ENCODE measurements around the gene GPR153.

DNA sequence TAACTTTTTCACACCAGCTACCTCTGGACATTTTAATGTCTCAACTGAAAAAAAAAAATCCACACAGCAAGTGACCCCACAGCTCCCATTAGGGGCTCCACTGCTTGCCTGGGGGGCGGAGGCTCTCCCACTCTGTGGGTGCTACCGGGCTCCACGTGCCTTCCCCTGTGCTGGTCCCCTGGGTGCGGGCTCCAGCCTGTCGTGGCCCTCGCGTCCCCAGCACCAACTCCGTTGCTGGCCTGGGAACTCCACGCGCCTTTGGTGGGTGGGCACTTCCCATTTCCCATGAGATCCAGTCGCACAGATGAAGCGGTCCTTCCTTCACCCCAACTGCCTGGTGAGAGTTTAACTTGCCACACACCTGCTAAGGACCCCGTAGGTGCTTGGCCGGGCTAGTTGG is 27.1 kb upstream of the GPR153 start:
- TF ChIP-seq, protein P1, sequence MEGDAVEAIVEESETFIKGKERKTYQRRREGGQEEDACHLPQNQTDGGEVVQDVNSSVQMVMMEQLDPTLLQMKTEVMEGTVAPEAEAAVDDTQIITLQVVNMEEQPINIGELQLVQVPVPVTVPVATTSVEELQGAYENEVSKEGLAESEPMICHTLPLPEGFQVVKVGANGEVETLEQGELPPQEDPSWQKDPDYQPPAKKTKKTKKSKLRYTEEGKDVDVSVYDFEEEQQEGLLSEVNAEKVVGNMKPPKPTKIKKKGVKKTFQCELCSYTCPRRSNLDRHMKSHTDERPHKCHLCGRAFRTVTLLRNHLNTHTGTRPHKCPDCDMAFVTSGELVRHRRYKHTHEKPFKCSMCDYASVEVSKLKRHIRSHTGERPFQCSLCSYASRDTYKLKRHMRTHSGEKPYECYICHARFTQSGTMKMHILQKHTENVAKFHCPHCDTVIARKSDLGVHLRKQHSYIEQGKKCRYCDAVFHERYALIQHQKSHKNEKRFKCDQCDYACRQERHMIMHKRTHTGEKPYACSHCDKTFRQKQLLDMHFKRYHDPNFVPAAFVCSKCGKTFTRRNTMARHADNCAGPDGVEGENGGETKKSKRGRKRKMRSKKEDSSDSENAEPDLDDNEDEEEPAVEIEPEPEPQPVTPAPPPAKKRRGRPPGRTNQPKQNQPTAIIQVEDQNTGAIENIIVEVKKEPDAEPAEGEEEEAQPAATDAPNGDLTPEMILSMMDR (IDR thresholded peaks at IDR 0.05) = no peak
- TF ChIP-seq EZH2 (IDR thresholded peaks at IDR 0.05; ENCODE audit: borderline replicate concordance, insufficient read depth, low read depth, low read length, poor library complexity, severe bottlenecking) = no peak
